ENCODE measurements around the gene TMBIM6. TPM values are rescaled to one million over a fixed set of nuclear protein-coding genes. Genes with fewer than 3 reads are reported as not detected.
"Not testable (repeated sequence)": the region's sequence is repeated elsewhere in the genome, so short reads cannot be mapped to it uniquely, and the experiment has no call there.

The TMBIM6 gene
- total and polyA plus RNA-seq, 2 experiments from 2014 or later, result 510 to 891 TPM

GRCh38 chr12:49763006-49763591, 21.7 kb downstream of the TMBIM6 start:
- H4K20me1 ChIP-seq (ENCODE audit: insufficient read depth), result no peaks in the 10 kb centered on the region
- peaks cover 62% of the 10 kb centered on the region for H3F3A ChIP-seq (ENCODE audit: insufficient read depth)
- no peaks in the 10 kb centered on the region for H3K27me3 ChIP-seq (replicated peaks; ENCODE audit: insufficient read depth)
- no peak overlapping the region for H3K4me2 ChIP-seq (ENCODE audit: unreplicated experiment)
- H3K36me3 ChIP-seq (ENCODE audit: low read depth), result peaks cover 62% of the 10 kb centered on the region
- no peak overlapping the region for H3K27ac ChIP-seq
- TF ChIP-seq EZH2 (IDR thresholded peaks at IDR 0.05; ENCODE audit: insufficient read depth, poor library complexity, severe bottlenecking) (no peak), EZH2phosphoT487 (IDR thresholded peaks at IDR 0.05; ENCODE audit: insufficient read depth, low read depth) (no peak)
- WGBS, 2 experiments (ENCODE audit: low coverage in 1 of 2, low lambda C conversion rate in 2 of 2, missing lambda C conversion rate in 2 of 2), result 38 to 41% methylated on average over 8 of the region's 8 CpGs
- no peaks in the 10 kb centered on the region for H3K4me1 ChIP-seq (ENCODE audit: insufficient read depth)
- H2AFZ ChIP-seq, result no peak overlapping the region
- H3K9me2 ChIP-seq (ENCODE audit: insufficient read depth), result no peaks in the 10 kb centered on the region
- peaks cover 23% of the 10 kb centered on the region for H3K79me2 ChIP-seq (ENCODE audit: insufficient read depth)
- H3K9ac ChIP-seq, result no peak overlapping the region
- H3K9me3 ChIP-seq (ENCODE audit: low read depth), result no peaks in the 10 kb centered on the region
- H3K4me3 ChIP-seq, result no peak overlapping the region
- in situ Hi-C loops (cut with MboI), result no loop called here
- DNase-seq, result peak; percentile 73

GRCh38 chr12:49764126-49764525, 22.8 kb downstream of the TMBIM6 start:
- H3K79me2 ChIP-seq (ENCODE audit: insufficient read depth), result peaks cover 13% of the 10 kb centered on the region
- TF ChIP-seq EZH2phosphoT487 (IDR thresholded peaks at IDR 0.05; ENCODE audit: insufficient read depth, low read depth) (no peak), EZH2 (IDR thresholded peaks at IDR 0.05; ENCODE audit: insufficient read depth, poor library complexity, severe bottlenecking) (no peak)
- no peak overlapping the region for H3K4me2 ChIP-seq (ENCODE audit: unreplicated experiment)
- no peak overlapping the region for H3K9ac ChIP-seq
- 76 to 83% methylated on average over 3 of the region's 3 CpGs for WGBS, 2 experiments (ENCODE audit: low coverage in 1 of 2, low lambda C conversion rate in 2 of 2, missing lambda C conversion rate in 2 of 2)
- peaks cover 58% of the 10 kb centered on the region for H3F3A ChIP-seq (ENCODE audit: insufficient read depth)
- no peak overlapping the region for H3K4me3 ChIP-seq
- no peaks in the 10 kb centered on the region for H3K4me1 ChIP-seq (ENCODE audit: insufficient read depth)
- H3K27ac ChIP-seq, result no peak overlapping the region
- H4K20me1 ChIP-seq (ENCODE audit: insufficient read depth), result no peaks in the 10 kb centered on the region
- DNase-seq, result no peak
- no peaks in the 10 kb centered on the region for H3K9me3 ChIP-seq (ENCODE audit: low read depth)
- no peaks in the 10 kb centered on the region for H3K27me3 ChIP-seq (replicated peaks; ENCODE audit: insufficient read depth)
- no peak overlapping the region for H2AFZ ChIP-seq
- in situ Hi-C loops (cut with MboI), result no loop called here
- no peaks in the 10 kb centered on the region for H3K9me2 ChIP-seq (ENCODE audit: insufficient read depth)
- peaks cover 52% of the 10 kb centered on the region for H3K36me3 ChIP-seq (ENCODE audit: low read depth)

- Histone ChIP-seq H3F3A (ENCODE audit: insufficient read depth) (peaks cover 50% of the 10 kb centered on the region), H3K9me2 (ENCODE audit: insufficient read depth) (no peaks in the 10 kb centered on the region), H3K36me3 (ENCODE audit: low read depth) (peaks cover 39% of the 10 kb centered on the region), H3K27ac (no peak overlapping the region), H4K20me1 (ENCODE audit: insufficient read depth) (no peaks in the 10 kb centered on the region), H3K4me3 (no peak overlapping the region), H3K9me3 (ENCODE audit: low read depth) (no peaks in the 10 kb centered on the region), H3K9ac (no peak overlapping the region), H3K4me1 (ENCODE audit: insufficient read depth) (no peaks in the 10 kb centered on the region), H3K79me2 (ENCODE audit: insufficient read depth) (0 out of 2 replicates have a peak, but pooled peaks cover 7% of the 10 kb centered on the region), H3K27me3 (replicated peaks; ENCODE audit: insufficient read depth) (no peaks in the 10 kb centered on the region), H2AFZ (no peak overlapping the region), H3K4me2 (ENCODE audit: unreplicated experiment) (no peak overlapping the region)
- 85 to 87% methylated on average over 8 of the region's 8 CpGs for WGBS, 2 experiments (ENCODE audit: low coverage in 1 of 2, low lambda C conversion rate in 2 of 2, missing lambda C conversion rate in 2 of 2)
- no peak for DNase-seq
- no peak for TF ChIP-seq EZH2 (IDR thresholded peaks at IDR 0.05; ENCODE audit: insufficient read depth, poor library complexity, severe bottlenecking)
- no peak for TF ChIP-seq EZH2phosphoT487 (IDR thresholded peaks at IDR 0.05; ENCODE audit: insufficient read depth, low read depth)
- in situ Hi-C loops (cut with MboI), result no loop called here
Observed at GRCh38 chr12:49766115-49766455, 24.7 kb downstream of the TMBIM6 start.

GRCh38 chr12:49767333-49767732, 26.0 kb downstream of the TMBIM6 start:
- Histone ChIP-seq H3K36me3 (ENCODE audit: low read depth) (peaks cover 27% of the 10 kb centered on the region), H3K4me1 (ENCODE audit: insufficient read depth) (no peaks in the 10 kb centered on the region), H3K4me3 (no peak overlapping the region), H3K9me3 (ENCODE audit: low read depth) (no peaks in the 10 kb centered on the region), H4K20me1 (ENCODE audit: insufficient read depth) (no peaks in the 10 kb centered on the region), H3K79me2 (ENCODE audit: insufficient read depth) (0 out of 2 replicates have a peak, but pooled peaks cover 3% of the 10 kb centered on the region), H2AFZ (no peak overlapping the region), H3K9ac (no peak overlapping the region), H3F3A (ENCODE audit: insufficient read depth) (peaks cover 40% of the 10 kb centered on the region), H3K9me2 (ENCODE audit: insufficient read depth) (no peaks in the 10 kb centered on the region), H3K4me2 (ENCODE audit: unreplicated experiment) (no peak overlapping the region), H3K27me3 (replicated peaks; ENCODE audit: insufficient read depth) (no peaks in the 10 kb centered on the region), H3K27ac (no peak overlapping the region)
- TF ChIP-seq EZH2phosphoT487 (IDR thresholded peaks at IDR 0.05; ENCODE audit: insufficient read depth, low read depth), result no peak
- TF ChIP-seq EZH2 (IDR thresholded peaks at IDR 0.05; ENCODE audit: insufficient read depth, poor library complexity, severe bottlenecking), result no peak
- 28 to 29% methylated on average over 4 of the region's 4 CpGs for WGBS, 2 experiments (ENCODE audit: low coverage in 1 of 2, low lambda C conversion rate in 2 of 2, missing lambda C conversion rate in 2 of 2)
- in situ Hi-C loops (cut with MboI), result no loop called here
- DNase-seq, result peak; percentile 41

- H4K20me1 ChIP-seq (ENCODE audit: insufficient read depth); H3K9me3 ChIP-seq (ENCODE audit: low read depth); H3K27ac ChIP-seq; H3K4me2 ChIP-seq (ENCODE audit: unreplicated experiment); H3K9me2 ChIP-seq (ENCODE audit: insufficient read depth); H3K79me2 ChIP-seq (ENCODE audit: insufficient read depth); H3K36me3 ChIP-seq (ENCODE audit: low read depth); H3F3A ChIP-seq (ENCODE audit: insufficient read depth); H3K4me1 ChIP-seq (ENCODE audit: insufficient read depth); H3K4me3 ChIP-seq; DNase-seq; H3K27me3 ChIP-seq (replicated peaks; ENCODE audit: insufficient read depth); H2AFZ ChIP-seq; H3K9ac ChIP-seq: not testable (repeated sequence)
- 69 to 85% methylated on average over 2 to 7 of the region's 7 CpGs for WGBS, 2 experiments (ENCODE audit: low coverage in 1 of 2, low lambda C conversion rate in 2 of 2, missing lambda C conversion rate in 2 of 2)
- in situ Hi-C loops (cut with MboI), result loop anchor here (10.0 kb wide), 1 partner anchor 282 kb away; the partner anchor contains the start of gene ASIC1
Observed at GRCh38 chr12:49773102-49773501, 31.7 kb downstream of the TMBIM6 start.

Measured in GM23248 (cell line).